C4-2B (cell line): Measurements from ENCODE around the gene PTF1A.
A peak's percentile ranks its signal among the peaks of the same experiment; 100 is the strongest.

Experiments
- H3K27ac ChIP-seq: fragments of 450-650 bp; 2 replicates; pipeline ENCODE4 v1.5.1; 2017
- CTCF ChIP-seq: fragments of 450-650 bp; conservative IDR thresholded peaks from 2 replicates; pipeline ENCODE4 v1.5.1; 2017; ENCODE audit warnings: mild to moderate bottlenecking
- ZFX ChIP-seq: fragments of 450-650 bp; IDR thresholded peaks from 2 replicates; pipeline ENCODE4 v1.6.1; 2017

PTF1A gene

DNA sequence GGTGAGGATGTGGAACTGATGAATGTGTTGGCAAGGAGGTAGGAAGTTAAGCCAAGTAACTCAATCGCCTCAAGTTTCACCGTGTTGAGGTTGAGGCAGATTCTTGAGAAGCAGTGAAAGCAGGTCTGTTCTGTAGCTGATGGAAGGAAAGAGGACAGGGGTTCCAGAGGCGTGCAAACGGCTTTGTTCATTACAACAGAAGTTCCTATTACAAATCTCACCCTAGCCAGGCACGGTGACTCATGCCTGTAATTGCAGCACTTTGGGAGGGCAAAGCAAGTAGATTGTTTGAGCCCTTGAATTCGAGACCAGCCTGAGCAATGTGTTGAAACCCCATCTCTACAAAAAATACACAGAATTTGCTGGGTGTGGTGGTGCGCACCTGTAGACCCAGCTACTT lies 36.9 kb upstream of the PTF1A start:
- H3K27ac ChIP-seq, result no peak overlapping the region
- no peak for TF ChIP-seq CTCF
- TF ChIP-seq ZFX, result no peak

DNA sequence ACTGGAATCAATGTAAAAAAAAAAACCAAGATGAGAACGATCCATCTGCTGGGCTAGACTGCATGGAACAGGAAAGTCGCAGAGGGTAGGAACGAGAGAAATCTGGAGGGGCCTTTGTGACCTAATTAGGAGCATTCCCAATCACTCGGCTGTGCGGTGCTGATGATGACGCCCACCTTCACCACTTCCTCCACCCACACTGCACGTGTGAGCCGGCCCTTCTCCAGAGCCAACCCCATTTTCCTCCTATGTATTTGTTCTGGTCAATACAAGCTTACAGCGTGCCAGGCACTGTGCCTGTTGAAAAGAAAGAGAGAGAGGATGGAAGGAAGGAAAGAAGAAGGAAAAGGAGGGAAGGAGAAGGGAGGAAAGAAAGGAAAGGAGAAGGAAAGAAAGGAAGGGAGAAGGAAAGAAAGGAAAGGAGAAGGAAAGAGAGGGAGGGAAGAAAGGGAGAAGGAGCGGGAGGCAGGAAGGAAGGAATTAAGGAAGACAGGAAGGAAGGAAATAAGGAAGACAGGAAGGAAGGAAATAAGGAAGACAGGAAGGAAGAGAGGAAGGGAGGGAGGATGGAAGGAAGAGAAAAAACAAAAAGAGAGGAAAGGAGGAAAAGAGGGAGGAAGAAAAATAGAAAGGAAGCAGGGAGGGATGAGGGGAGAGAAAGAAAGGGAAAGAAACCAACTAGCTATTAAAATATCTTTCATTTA lies 35.5 kb upstream of the PTF1A start:
- TF ChIP-seq CTCF (no peak), ZFX (no peak)
- H3K27ac ChIP-seq, result no peak overlapping the region

DNA sequence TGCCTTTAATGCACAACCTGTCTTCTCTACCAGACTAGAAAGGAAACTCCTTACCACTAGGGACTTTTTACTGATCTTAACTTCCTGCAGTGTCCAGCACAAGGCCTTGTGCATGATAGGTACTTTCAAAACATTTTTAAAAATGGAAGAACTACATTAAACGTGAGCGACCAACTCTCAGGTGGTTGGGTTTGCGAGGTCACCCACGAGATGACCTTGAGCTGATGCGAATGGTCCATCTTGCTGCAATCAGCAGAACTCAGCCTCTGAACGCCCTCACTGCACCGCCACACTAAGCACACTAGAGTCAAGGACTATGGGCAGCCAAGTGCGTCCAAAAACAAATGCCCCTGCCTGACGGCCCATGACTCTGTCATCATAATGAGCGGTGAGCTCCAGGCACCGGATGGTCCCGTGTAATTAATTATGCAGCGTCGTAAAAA lies 34.9 kb upstream of the PTF1A start:
- H3K27ac ChIP-seq, result no peak overlapping the region
- no peak for TF ChIP-seq CTCF
- no peak for TF ChIP-seq ZFX

GRCh38 chr10:23157691-23158369 lies 34.3 kb upstream of the PTF1A start:
- H3K27ac ChIP-seq, result no peak overlapping the region
- TF ChIP-seq CTCF (no peak), ZFX (no peak)

DNA sequence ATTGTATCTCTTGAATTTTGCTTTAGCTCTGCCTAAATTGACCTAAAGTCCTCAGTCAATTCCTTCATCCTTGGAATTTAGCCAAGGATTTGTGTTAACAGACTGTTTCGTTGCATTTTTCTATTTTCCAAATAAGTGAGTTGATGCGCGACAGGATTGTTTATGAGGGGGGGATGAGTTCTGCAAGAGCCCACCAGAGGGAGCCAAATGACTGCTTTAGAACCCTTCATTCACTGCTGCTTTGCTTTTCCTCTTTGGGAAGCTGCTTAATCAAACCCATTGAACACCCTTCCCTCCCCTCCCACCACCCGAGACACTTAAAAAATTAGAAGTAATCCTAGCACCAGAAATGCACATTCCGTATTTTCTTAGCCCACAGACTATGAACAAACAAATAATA lies 33.7 kb upstream of the PTF1A start:
- H3K27ac ChIP-seq, result no peak overlapping the region
- TF ChIP-seq CTCF (peak; percentile 96), ZFX (no peak)

DNA sequence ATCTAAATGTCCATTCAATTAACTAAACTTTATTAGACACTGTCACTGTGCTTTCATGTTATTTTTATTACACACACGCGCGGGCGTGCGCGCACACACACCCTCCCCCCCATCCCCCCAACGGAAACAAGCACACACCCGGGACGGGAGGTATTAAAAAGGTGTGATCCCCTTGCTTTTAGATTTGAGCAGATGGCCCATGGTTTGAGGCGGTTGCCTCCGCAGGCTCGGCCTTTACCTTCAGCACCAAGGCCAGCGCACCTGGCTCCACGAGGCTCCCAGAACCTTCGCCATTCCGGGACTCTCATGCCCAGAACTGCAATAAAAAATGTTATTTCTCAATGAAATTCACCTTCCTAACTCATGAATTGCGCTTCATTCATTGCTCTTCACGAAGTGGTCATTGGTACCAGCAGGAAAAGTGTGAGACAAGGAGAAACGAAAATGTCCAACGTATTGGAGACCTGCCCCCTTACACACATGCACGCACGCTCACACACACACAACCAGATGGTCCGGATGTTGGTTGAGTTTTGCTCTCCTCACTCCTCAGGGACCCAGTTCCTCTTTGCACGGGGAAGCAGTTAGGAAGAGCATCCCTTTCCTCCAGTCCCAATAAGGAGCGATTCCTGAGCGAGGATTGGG lies 20.8 kb upstream of the PTF1A start:
- no peak for TF ChIP-seq CTCF
- no peak for TF ChIP-seq ZFX
- no peak overlapping the region for H3K27ac ChIP-seq
